Natural killer cell (primary cell): ENCODE results near the gene RAB12. TPM values are rescaled to one million over a fixed set of nuclear protein-coding genes. Genes with fewer than 3 reads are reported as not detected.

Experiments used
- ATAC-seq, 3 donors: fragments of 150-1000 bp in 2 of 3; fragments of 200-7000 bp in 1 of 3; cut with Tn5 transposase; 1 replicate in 1 of 3; 2 replicates in 2 of 3; pipeline ENCODE4 v1.10.0; 2021; ENCODE audit warnings: mild to moderate bottlenecking in 2 of 3, moderate library complexity in 2 of 3
- DNase-seq, 2 donors: peaks; one replicate each; pipeline versions ENCODE4 v3.0.0 to v3.0.0-alpha.2; 2013 to 2021; ENCODE audit warnings: mixed read lengths in 1 of 2
- H3K27ac ChIP-seq: one replicate; pipeline ENCODE4 v1.5.1; 2013; ENCODE audit warnings: mild to moderate bottlenecking, low read length
- H3K27me3 ChIP-seq: one replicate; pipeline ENCODE4 v1.6.1; 2013; ENCODE audit warnings: low read length; ENCODE audit not compliant: control insufficient read depth, insufficient read depth
- H3K36me3 ChIP-seq: one replicate; pipeline ENCODE4 v1.6.1; 2013; ENCODE audit warnings: low read length; ENCODE audit not compliant: control insufficient read depth, insufficient read depth
- H3K4me1 ChIP-seq: one replicate; pipeline ENCODE4 v1.6.1; 2013; ENCODE audit warnings: low read length; ENCODE audit not compliant: control insufficient read depth, insufficient read depth
- H3K4me3 ChIP-seq: one replicate; pipeline ENCODE4 v1.5.1; 2013; ENCODE audit warnings: low read length
- H3K9me3 ChIP-seq: one replicate; pipeline ENCODE4 v1.6.1; 2013; ENCODE audit warnings: low read length; ENCODE audit not compliant: control insufficient read depth, insufficient read depth
- H3K27ac Mint-ChIP-seq, 2 donors: one replicate each; pipeline ENCODE4 v1.8.0; 2022; ENCODE audit warnings: mild to moderate bottlenecking in 2 of 2, mixed read lengths in 2 of 2, moderate library complexity in 1 of 2
- H3K27me3 Mint-ChIP-seq, 2 donors: one replicate each; pipeline ENCODE4 v1.8.0; 2022; ENCODE audit warnings: low read depth in 2 of 2, mixed read lengths in 2 of 2
- H3K36me3 Mint-ChIP-seq: one replicate; pipeline ENCODE4 v1.8.0; 2022; ENCODE audit warnings: mixed read lengths
- H3K4me1 Mint-ChIP-seq, 2 donors: one replicate each; pipeline ENCODE4 v1.8.0; 2022; ENCODE audit warnings: mixed read lengths in 2 of 2
- H3K4me3 Mint-ChIP-seq: one replicate; pipeline ENCODE4 v1.8.0; 2022; ENCODE audit warnings: mild to moderate bottlenecking, moderate library complexity, mixed read lengths
- H3K9me3 Mint-ChIP-seq, 2 donors: one replicate each; pipeline ENCODE4 v1.8.0; 2022; ENCODE audit warnings: mixed read lengths in 2 of 2
- CTCF ChIP-seq: fragments of 200-600 bp; IDR thresholded peaks from one replicate; pipeline ENCODE4 v1.8.0; 2022; ENCODE audit warnings: antibody characterized with exemption
- WGBS: methylation state at CpG from one replicate; pipeline ENCODE4 v1.1.7; 2013; ENCODE audit warnings: missing lambda C conversion rate; ENCODE audit not compliant: insufficient coverage; 5-methylcytosine and 5-hydroxymethylcytosine counted together
- intact Hi-C: fragments of 100-400 bp; cut with micrococcal nuclease; formaldehyde crosslinking; loops from one replicate; pipeline ENCODE4 v1.14.2; 2022
- total RNA-seq, 4 donors: library from RNA; stranded (reverse); fragments of 120-200 nt in 1 of 4; gene quantifications; one replicate each; pipeline versions ENCODE4 v1.2.3 to v1.2.4, GENCODE V29; 2013 to 2022

The RAB12 gene
- total RNA-seq, 3 donors from 2014 or later (not counting 1 experiment from before 2014, with no cell fraction given), result 21.3 to 27.5 (median 21.8) TPM

GRCh38 chr18:8584798-8585197 is 24.4 kb upstream of the RAB12 start:
- Mint-ChIP-seq H3K27me3 (peaks cover 6 to 14% of the 10 kb centered on the region in 2 donors), H3K4me1 (no peaks in the 10 kb centered on the region), H3K9me3 (no peaks in the 10 kb centered on the region), H3K36me3 (peaks cover under 1% of the 10 kb centered on the region), H3K4me3 (no peak overlapping the region), H3K27ac (no peak overlapping the region)
- ATAC-seq (no peak), DNase-seq (no peak)
- H3K27me3 ChIP-seq, result no peaks in the 10 kb centered on the region
- no peak overlapping the region for H3K4me3 ChIP-seq
- 74% methylated on average over 7 of the region's 8 CpGs for WGBS
- no peaks in the 10 kb centered on the region for H3K4me1 ChIP-seq
- no peak overlapping the region for H3K27ac ChIP-seq
- H3K9me3 ChIP-seq, result no peaks in the 10 kb centered on the region
- no peak for TF ChIP-seq CTCF
- no peaks in the 10 kb centered on the region for H3K36me3 ChIP-seq
- intact Hi-C loops, result no loop called here

GRCh38 chr18:8586941-8587340 is 22.3 kb upstream of the RAB12 start:
- Mint-ChIP-seq H3K4me3 (no peak overlapping the region), H3K27me3 (peaks cover 12 to 14% of the 10 kb centered on the region in 2 donors), H3K36me3 (peaks cover 7% of the 10 kb centered on the region), H3K9me3 (peaks cover 0 to 5% of the 10 kb centered on the region in 2 donors), H3K4me1 (no peaks in the 10 kb centered on the region), H3K27ac (no peak overlapping the region)
- no peak for ATAC-seq
- Histone ChIP-seq H3K36me3 (no peaks in the 10 kb centered on the region), H3K4me3 (no peak overlapping the region), H3K9me3 (no peaks in the 10 kb centered on the region), H3K27me3 (no peaks in the 10 kb centered on the region), H3K4me1 (no peaks in the 10 kb centered on the region), H3K27ac (no peak overlapping the region)
- no peak for TF ChIP-seq CTCF
- intact Hi-C loops, result no loop called here
- no peak for DNase-seq
- 60% methylated on average over 2 of the region's 4 CpGs for WGBS

- Histone ChIP-seq H3K9me3 (no peaks in the 10 kb centered on the region), H3K36me3 (no peaks in the 10 kb centered on the region), H3K4me1 (no peaks in the 10 kb centered on the region), H3K4me3 (no peak overlapping the region), H3K27me3 (no peaks in the 10 kb centered on the region), H3K27ac (no peak overlapping the region)
- H3K9me3 Mint-ChIP-seq, result no peaks in the 10 kb centered on the region
- no peak for ATAC-seq
- intact Hi-C loops, result no loop called here
- no peak overlapping the region for H3K27ac Mint-ChIP-seq
- H3K4me1 Mint-ChIP-seq, result no peaks in the 10 kb centered on the region
- peaks cover under 1 to 8% of the 10 kb centered on the region in 2 donors for H3K27me3 Mint-ChIP-seq
- H3K36me3 Mint-ChIP-seq, result no peaks in the 10 kb centered on the region
- DNase-seq, result no peak
- 91% methylated on average over 6 of the region's 6 CpGs for WGBS
- no peak for TF ChIP-seq CTCF
- H3K4me3 Mint-ChIP-seq, result no peak overlapping the region
Measured at GRCh38 chr18:8595445-8595844, 13.8 kb upstream of the RAB12 start.

GRCh38 chr18:8601277-8602032 is 7.8 kb upstream of the RAB12 start:
- DNase-seq (peak in 1 of 2 donors; percentile 26), ATAC-seq (peak; percentile 65 to 87 (median 71))
- H3K27ac ChIP-seq, result peak overlapping the region; percentile 53
- intact Hi-C loops, result no loop called here
- TF ChIP-seq CTCF, result no peak
- Mint-ChIP-seq H3K4me1 (peaks cover 5 to 11% of the 10 kb centered on the region in 2 donors), H3K4me3 (no peak overlapping the region), H3K9me3 (no peaks in the 10 kb centered on the region), H3K27me3 (peaks cover 22 to 23% of the 10 kb centered on the region in 2 donors), H3K27ac (peak overlapping the region; percentile 53 to 78), H3K36me3 (no peaks in the 10 kb centered on the region)
- H3K36me3 ChIP-seq, result no peaks in the 10 kb centered on the region
- H3K4me3 ChIP-seq, result no peak overlapping the region
- peaks cover 16% of the 10 kb centered on the region for H3K4me1 ChIP-seq
- H3K27me3 ChIP-seq, result no peaks in the 10 kb centered on the region
- H3K9me3 ChIP-seq, result no peaks in the 10 kb centered on the region
- WGBS, result 50% methylated on average over 5 of the region's 6 CpGs
